Measurements from ENCODE around the gene RBM44.

DNA sequence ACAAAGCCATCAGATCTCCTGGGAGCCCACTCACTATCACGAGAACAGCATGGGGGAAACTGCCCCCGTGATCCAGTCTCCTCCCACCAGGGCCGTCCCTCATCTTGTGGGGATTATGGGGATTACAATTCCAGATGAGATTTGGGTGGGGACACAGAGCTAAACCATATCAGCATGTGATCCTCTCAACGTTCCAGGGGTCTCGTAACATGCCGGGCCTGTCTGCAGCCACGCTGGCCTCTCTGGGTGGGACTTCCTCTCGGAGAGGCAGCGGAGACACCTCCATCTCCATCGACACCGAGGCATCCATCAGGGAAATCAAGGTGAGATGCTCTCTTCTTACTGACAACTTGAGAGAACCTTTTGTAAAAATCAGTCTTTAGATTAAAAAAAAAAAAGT is 49.6 kb upstream of the RBM44 start:
- TF ChIP-seq EZH2 (IDR thresholded peaks at IDR 0.05; ENCODE audit: insufficient read depth, poor library complexity, severe bottlenecking) (no peak), EZH2phosphoT487 (IDR thresholded peaks at IDR 0.05; ENCODE audit: insufficient read depth, low read depth) (no peak)
